Fibroblast of peridontal ligament (primary cell): ENCODE data around the gene STON2.
"Not testable (repeated sequence)": the region's sequence is repeated elsewhere in the genome, so short reads cannot be mapped to it uniquely, and the experiment has no call there.

Source experiments
- DNase-seq: peaks from one replicate; pipeline ENCODE4 v3.0.0-alpha.2; 2010; ENCODE audit errors: extremely low read depth

The STON2 gene

DNA sequence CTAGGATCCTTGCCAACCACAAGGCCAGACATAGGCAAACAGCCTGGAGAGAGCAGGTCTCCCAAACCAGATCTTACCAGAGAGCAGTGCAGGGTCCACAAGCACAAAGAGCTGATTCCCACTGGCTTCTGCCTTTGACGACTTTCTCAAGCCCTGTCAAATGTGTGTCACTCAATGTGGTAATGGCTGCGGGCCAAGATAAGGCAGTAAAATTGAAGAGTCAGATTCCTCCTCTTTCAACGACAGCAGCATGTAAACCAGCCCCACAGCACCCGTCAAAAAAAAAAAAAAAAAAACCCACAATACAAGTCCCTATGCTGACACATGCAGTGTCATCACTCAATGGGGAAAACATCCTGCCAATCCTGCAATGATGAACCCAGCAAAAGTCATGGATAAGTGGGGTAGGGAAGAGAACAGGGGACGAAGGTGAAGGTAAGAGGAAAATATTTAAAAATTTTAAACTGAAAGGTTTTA lies at the start of gene STON2:
Gene STON2 (minus strand): TSS at position 123 of the 477 bp plus-strand sequence. CDS start 1,942 bp downstream, outside the sequence.
- peak; percentile 73 for DNase-seq

GRCh38 chr14:81449576-81449975 lies 49.5 kb upstream of the STON2 start:
- no peak for DNase-seq

- peak; percentile 63 for DNase-seq
Observed at GRCh38 chr14:81449114-81449513, 49.0 kb upstream of the STON2 start.

- peak; percentile 58 for DNase-seq
Observed at GRCh38 chr14:81447021-81447764, 47.1 kb upstream of the STON2 start.

DNA sequence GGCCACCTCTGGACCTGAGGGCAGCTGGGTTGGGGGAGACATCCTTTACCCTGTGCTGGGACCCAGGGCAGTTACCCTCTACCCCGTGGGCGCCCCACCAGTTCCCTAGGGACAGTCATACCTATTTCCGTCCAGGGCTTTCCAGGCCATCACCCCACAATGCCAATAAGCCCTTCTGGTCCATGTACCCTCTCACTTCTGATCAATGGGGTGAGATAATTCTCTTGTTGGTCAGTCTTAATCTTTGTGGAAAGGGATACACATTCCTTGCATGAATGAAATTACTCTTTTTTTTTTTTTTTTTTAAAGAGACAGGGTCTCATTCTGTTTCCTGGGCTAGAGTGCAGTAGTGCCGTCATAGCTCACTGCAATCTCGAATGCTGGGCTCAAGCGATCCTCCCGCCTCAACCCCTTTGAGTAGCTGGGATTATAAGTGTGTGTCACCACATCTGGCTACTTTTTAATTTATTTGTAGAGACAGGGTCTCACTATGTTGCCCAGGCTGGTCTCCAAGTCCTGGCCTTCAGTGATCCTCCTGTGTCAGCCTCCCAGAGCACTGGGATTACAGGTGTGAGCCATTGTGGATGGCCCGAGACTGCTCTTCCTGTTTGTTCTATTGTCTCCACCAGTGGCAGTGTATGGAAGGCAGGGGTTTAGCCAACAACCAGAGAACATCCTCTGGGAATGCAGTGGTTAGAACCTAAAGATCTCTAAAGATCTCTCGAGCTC lies 46.3 kb upstream of the STON2 start:
- DNase-seq, result no peak

- DNase-seq, result no peak
Observed at GRCh38 chr14:81441626-81442134, 41.6 kb upstream of the STON2 start.

DNA sequence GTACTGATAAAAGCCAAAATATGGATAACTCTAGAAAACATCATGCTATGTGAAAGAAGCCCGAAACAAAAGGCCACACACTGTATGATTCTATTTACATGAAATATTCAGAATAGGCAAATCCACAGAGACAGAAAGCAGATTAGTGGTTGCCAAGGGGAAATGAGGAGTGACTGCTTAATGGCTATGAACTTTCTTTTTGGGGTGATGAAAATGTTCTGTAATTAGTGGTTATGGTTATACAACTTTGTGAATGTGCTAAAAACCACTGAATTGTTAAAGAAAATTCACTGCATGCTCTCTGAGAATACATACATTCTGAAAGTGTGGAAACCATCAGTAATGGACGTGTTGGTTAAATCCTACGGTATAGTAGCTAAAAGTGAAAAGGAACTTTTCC lies 39.9 kb upstream of the STON2 start:
- no peak for DNase-seq

GRCh38 chr14:81437244-81437643 lies 37.1 kb upstream of the STON2 start:
- DNase-seq, result no peak

- peak; percentile 41 for DNase-seq
Observed at GRCh38 chr14:81436296-81437138, 36.4 kb upstream of the STON2 start.

- peak; percentile 42 for DNase-seq
Observed at GRCh38 chr14:81435391-81436295, 35.5 kb upstream of the STON2 start.

GRCh38 chr14:81435048-81435390 lies 34.9 kb upstream of the STON2 start:
- no peak for DNase-seq

- no peak for DNase-seq
Observed at GRCh38 chr14:81434230-81434629, 34.1 kb upstream of the STON2 start.

- DNase-seq, result no peak
Observed at GRCh38 chr14:81433378-81433777, 33.3 kb upstream of the STON2 start.

DNA sequence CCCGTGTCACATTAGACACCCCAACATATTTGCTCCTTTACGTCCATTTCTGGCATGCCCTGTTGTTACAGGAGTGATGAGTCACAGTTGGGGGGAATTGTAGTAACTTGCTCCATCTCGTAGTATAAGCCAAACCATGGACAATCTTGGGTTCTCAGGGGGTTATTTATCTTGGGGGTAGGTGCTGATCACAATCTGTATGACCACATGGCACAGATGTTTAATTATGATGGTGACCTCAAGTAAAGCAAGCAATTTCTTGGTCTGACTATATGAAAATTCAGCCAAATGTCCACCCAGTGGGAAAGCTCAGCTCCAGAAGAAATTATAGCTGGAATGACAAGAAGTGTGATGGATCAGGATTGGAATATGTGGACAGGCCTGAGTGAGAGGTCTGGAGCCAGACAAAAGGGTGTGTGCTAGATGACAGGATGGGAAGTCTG lies 32.1 kb upstream of the STON2 start:
- peak; percentile 45 for DNase-seq

- no peak for DNase-seq
Observed at GRCh38 chr14:81430235-81430634, 30.1 kb upstream of the STON2 start.

DNA sequence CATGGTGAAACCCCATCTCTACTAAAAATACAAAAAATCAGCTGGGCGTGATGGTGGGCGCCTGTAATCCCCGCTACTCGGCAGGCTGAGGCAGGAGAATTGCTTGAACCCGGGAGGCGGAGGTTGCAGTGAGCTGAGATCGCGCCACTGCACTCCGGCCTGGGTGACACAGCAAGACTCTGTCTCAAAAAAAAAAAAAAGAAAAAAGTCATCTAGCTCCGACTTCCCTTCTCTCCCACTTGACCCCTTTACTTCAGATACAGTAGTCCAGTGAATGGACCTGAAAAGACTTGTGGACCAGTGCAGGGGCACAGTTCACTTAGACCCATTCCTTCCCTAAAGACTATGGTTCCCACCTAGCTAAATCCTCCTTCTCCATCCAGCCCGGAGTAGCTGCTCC lies 29.6 kb upstream of the STON2 start:
- not testable (repeated sequence) for DNase-seq

DNA sequence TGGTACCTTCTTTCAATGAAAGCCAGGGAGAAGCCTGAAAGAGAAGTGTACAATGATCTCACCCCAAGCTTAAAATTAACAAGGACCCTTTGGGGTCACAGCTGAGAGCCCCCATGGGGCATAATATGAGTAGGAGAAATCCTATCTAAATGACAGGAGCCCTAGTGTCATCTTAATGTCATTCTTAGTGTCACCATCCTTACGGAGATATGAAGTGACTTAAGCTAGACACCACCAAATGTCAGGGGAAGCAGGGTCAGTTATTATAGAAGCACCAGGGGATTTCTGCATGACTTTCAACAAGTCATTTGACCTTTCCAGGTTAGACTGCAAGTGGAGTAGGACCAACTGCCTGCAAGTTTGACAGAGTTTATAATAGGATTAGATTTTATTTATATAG lies 28.9 kb upstream of the STON2 start:
- DNase-seq, result no peak

DNA sequence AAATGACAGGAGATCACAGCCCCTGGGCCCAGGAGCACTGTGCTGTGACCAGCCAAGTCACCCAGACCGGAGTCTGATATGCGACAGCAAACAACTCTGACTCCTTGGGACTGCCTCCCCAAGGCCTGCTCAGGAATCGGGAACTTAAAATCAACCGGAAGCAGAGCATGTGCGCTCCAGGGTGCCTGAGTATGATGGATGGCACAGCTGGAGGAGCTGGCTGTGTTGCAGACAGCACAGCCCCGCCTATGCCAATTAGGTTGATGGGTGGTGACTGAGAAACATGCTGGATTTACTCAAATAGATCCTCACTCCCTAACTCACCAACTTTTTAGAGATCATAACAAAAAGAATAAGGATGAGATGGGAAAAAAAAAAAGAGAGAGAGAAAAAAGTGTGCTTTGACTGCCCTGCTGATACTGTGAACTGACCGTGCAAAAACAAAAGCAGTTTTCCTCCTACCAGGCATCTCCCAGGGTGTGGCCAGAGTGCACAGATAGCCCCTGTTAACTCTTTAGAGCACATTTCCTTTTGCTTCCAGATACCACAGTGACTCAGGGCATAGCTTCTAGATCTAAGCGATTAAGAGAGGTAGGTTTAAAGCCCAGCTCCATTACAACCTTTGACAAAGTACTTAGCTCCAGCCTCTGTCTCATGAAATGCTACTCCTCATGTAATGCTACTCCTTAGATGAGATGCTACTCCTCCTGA lies 27.4 kb upstream of the STON2 start:
- DNase-seq, result no peak

- peak; percentile 26 for DNase-seq
Observed at GRCh38 chr14:81423504-81423903, 23.4 kb upstream of the STON2 start.

DNA sequence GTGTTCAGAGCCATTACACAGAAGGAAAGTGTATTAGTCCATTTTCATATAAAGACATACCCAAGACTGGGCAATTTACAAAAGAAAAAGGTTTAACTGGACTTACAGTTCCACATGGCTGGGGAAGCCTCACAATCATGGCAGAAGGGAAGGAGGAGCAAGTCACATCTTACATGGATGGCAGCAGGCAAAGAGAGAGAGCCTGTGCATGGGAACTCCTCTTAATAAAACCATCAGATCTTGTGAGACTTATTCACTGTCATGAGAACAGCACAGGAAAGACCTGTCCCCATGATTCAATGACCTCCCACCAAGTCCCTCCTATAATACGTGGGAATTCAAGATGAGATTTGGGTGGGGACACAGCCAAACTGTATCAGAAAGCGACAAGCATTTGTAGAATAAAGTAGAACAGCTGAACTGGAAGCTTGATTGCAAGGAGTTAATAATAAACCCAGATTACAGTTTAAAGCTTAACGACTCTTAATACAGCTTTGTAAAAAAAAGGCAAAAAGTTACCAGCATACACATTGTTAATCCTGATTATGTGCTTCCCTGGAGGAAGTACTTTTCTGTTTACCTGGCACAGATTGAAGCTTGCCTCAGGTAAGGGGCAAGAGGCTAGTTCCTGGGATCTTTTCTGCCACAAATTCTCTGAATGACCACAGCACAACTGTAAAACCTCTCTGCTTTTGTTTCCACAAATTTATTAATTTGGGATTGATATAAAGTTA lies 18.1 kb upstream of the STON2 start:
- DNase-seq, result no peak
